GM18508 (cell line): Measurements from ENCODE around the gene BRCA1.
"Not testable (repeated sequence)": the region's sequence is repeated elsewhere in the genome, so short reads cannot be mapped to it uniquely, and the experiment has no call there.

Experiments
- ATAC-seq: cut with Tn5 transposase; IDR thresholded peaks from one replicate; pipeline ENCODE4 v1.9.1; 2021; ENCODE audit warnings: moderate number of reproducible peaks; ENCODE audit not compliant: insufficient read depth, unreplicated experiment

Gene BRCA1

GRCh38 chr17:43070872-43071271, 54.3 kb downstream of the BRCA1 start:
- ATAC-seq, result no peak

DNA sequence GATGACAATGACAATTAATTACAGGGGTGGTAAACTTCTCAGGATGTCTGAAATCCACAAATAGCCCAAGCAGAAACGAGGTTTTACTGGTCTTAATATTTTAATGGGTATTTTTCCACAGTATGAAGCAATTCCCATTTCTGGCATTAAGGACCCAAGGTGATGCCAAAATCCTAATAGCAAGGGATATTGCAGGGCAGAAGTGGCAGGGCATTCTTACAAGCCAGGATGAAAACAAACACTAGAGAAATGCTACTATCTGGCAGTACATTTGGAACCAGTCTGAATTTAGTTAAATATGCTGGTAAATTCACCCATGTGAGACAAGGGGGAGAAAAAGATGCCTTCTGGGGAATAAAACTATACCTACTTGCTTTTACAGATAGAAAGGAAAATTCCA, 54.9 kb downstream of the BRCA1 start:
- ATAC-seq, result no peak

GRCh38 chr17:43069368-43069898, 55.7 kb downstream of the BRCA1 start:
- ATAC-seq, result no peak

DNA sequence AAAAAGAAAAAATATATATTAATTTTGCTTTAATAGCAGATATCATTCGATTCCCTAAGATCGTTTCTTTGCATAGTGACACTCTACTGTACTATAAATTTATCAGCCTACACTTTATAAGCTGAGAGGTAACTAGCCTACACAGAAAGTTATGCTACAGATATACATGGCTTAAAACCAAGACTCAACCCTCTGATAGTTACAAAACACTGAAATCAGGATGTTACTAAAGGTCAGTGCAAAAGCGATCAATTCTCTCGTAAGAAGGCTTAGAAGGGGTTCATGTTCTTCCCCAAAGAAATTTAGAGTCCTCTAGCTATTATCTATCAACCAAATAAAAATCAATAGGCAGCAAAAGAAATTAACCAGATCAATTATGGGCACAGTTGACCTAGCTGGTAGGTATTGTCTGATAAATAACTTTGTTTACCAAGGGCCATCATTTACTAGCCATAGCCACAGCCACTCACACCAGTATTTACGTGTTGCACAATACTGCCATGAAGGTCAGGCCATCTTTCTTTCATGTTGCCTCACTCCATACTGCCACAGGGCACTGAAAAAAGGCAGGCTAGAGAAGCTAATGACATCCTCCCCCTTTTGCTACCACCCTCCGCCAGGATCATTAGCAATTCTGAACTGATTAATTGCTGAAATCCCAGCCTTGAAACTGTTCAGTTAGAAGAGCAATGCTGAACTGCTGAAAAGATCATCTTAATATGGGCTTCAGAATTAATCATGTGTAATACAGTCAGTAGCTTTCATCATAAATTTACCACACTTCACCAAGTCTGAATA, 56.4 kb downstream of the BRCA1 start:
- ATAC-seq, result no peak

GRCh38 chr17:43062984-43063638, 62.1 kb downstream of the BRCA1 start:
- ATAC-seq, result no peak

DNA sequence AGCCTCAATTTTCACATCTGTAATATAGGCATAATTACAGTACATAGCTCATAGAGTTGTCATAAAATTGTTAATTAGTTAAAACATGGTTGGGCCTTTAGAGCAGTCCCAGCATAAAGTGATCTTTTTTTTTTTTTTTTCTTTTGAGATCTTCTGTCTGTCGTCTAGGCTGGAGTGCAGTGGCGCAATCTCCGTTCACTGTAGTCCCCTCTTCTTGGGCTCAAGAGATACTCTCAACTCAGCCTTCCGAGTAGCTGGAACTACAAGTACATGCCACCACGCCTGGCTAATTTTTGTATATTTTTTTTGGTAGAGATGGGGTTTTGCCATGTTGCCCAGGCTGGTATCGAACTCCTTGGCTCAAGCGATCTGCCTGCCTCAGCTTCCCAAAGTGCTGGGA, 69.1 kb downstream of the BRCA1 start:
- no peak for ATAC-seq

DNA sequence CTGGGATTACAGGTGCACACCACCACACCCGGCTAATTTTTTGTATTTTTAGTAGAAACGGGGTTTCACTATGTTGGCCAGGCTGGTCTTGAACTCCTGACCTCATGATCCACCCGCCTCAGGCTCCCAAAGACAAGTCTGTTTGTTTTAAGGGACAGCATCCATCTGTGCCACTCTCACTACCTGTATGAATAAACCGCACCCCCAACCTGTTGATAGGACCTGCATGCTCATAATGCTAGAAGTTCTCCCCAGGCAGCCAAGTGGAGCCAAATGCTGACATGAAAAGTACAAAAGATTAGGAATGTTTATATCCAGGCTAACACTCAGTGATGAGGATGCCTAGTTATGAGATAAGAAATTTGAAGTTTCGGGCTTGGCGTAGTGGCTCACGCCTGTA, 72.2 kb downstream of the BRCA1 start:
- not testable (repeated sequence) for ATAC-seq

- no peak for ATAC-seq
These were observed 73.2 kb downstream of the BRCA1 start for GRCh38 chr17:43051969-43052368.

DNA sequence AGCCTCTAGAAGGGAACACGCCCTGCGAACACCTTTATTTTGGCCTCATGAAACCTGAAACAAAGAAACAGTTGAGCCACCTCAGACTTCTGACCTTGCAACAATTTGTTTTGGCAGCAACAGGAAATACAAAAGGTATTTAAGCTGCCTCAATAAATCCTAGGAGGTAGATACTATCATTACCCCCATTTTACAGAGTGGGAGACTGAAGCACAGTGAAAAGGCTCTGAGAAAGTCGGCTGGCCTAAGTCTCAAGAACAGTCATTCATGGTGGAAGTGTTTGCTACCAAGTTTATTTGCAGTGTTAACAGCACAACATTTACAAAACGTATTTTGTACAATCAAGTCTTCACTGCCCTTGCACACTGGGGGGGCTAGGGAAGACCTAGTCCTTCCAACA, 81.1 kb downstream of the BRCA1 start:
- no peak for ATAC-seq

- no peak for ATAC-seq
These were observed 81.9 kb downstream of the BRCA1 start for GRCh38 chr17:43043307-43043706.

DNA sequence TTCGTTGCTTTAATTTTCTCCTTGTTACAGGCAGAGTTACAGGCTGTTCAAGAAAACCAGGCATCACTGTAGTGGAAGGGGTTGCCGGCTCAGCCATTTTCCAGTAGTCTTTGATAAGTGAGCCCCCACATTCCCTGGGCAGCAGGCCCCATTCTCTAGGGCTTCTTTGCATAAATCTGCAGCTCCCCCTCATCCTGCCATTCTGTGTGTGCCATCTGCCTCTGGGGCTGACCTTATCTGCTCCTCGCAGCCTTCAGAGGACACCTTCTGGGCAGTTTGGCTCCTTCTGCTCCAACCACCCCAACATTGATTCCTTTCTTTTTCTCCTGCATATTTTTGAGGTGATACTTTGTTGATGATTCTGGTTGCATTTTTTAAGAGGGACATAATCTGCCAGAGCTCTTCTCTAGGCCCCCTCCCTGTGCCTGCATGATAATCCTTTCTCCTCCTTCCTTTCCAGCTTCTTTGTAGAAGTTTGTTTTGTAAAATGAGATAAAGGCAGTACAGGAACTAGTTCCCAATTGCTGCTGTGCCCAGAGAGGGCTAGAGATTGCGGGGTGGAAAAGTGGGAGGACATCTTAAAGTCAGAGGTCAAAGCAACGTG, 83.0 kb downstream of the BRCA1 start:
- no peak for ATAC-seq

DNA sequence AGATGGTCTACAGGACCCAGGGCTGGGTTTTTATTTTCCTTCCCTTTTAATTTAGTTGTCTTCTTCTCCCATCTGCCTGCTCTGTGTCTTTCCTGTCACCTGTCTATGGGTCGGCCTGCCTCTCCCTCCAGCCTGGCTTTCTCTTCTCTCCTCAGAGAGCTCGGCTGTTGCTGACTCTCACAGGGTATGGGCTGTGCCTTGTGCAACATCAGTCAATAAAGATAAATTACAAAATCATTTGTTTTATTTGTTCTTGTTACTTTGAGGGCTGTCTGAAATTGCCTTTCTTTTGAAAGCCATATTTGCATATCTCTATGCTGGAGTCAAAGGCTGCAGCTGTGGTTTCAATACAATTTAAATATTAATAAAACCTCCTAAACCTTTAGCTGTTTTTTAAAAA, 84.5 kb downstream of the BRCA1 start:
- no peak for ATAC-seq

DNA sequence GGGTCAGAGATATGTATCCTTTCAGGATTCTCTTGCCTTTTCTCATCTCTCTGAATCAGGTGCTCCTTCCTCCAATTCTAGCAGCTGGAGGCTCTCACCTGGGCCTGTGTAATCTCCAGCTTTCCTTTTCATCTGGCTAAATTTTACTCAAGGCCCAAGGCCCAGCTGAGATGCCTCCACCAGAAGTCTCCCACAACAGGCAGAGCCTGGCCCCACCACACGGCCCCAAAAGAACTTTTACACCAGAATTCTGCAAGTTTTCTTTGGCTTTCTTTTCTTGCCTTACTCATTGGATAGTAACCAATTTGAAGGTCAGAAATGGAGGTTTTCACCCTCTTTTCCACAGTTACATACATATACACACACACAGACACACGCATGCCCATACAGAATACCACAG, 85.5 kb downstream of the BRCA1 start:
- no peak for ATAC-seq

GRCh38 chr17:43034894-43035293, 90.3 kb downstream of the BRCA1 start:
- no peak for ATAC-seq

GRCh38 chr17:43033948-43034881, 90.9 kb downstream of the BRCA1 start:
- ATAC-seq, result no peak

- ATAC-seq, result no peak
These were observed 93.5 kb downstream of the BRCA1 start for GRCh38 chr17:43031666-43032065.

DNA sequence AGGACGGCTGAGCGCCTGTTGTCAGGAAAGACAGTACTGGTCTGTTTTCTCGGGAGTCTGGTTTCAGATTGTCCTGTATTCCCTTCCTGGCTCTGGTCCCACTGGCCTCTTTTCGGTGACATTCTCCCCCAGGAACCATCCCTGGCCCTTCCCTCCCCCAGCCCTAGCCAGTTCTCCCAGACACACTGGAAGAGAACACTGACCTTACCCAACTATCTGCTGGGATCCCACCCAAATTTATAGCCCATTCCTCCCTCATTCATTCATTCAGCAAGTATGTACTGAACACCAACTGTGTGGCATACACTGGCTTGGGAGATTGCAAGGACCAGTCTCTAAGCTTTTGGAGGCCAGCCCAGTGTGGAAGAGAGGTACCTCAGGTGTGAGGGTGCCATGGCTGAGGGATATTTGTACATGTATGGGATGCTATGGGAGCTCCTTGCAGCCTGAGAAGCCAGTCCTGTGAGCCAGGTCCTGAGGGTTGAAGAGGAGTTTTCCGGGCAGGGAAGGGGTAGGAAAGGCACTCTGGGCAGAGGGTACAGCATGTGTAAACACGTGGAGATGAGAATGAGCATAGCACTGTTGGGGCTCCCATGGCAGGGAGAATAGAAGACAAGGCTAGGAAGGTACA, 94.9 kb downstream of the BRCA1 start:
- no peak for ATAC-seq

GRCh38 chr17:43028221-43028861, 96.8 kb downstream of the BRCA1 start:
- no peak for ATAC-seq
